WERI-Rb-1 (cell line): ENCODE data around the gene EPHX1.
"Not testable (repeated sequence)": the region's sequence is repeated elsewhere in the genome, so short reads cannot be mapped to it uniquely, and the experiment has no call there.

Experiments
- DNase-seq: peaks from one replicate; pipeline ENCODE4 v3.0.0-alpha.2; 2020
- H3K27ac ChIP-seq: fragments of 250-450 bp; sonication (Bioruptor Pico); 2 replicates; pipeline ENCODE4 v1.5.1; 2020; ENCODE audit warnings: mild to moderate bottlenecking, moderate library complexity
- H3K27me3 ChIP-seq: fragments of 250-450 bp; sonication (Bioruptor Pico); 2 replicates; pipeline ENCODE4 v1.5.1; 2021; ENCODE audit warnings: mild to moderate bottlenecking, low read depth, moderate library complexity; ENCODE audit not compliant: insufficient read depth, severe bottlenecking
- H3K36me3 ChIP-seq: fragments of 250-450 bp; sonication (Bioruptor Pico); 2 replicates; pipeline ENCODE4 v1.5.1; 2020; ENCODE audit warnings: mild to moderate bottlenecking, moderate library complexity
- H3K4me3 ChIP-seq: 2 replicates; pipeline ENCODE4 v1.5.1; 2011; ENCODE audit warnings: low read depth, mild to moderate bottlenecking, control low read depth, low read length
- H3K9me3 ChIP-seq: fragments of 250-450 bp; sonication (Bioruptor Pico); 2 replicates; pipeline ENCODE4 v1.5.1; 2021; ENCODE audit warnings: mild to moderate bottlenecking, moderate library complexity; ENCODE audit not compliant: severe bottlenecking
- TF ChIP-seq, protein P1 (sequence below): IDR thresholded peaks from 2 replicates; pipeline ENCODE4 v1.5.1; 2011; ENCODE audit warnings: low read depth, mild to moderate bottlenecking, control low read depth, inconsistent platforms, low read length

The EPHX1 gene

DNA sequence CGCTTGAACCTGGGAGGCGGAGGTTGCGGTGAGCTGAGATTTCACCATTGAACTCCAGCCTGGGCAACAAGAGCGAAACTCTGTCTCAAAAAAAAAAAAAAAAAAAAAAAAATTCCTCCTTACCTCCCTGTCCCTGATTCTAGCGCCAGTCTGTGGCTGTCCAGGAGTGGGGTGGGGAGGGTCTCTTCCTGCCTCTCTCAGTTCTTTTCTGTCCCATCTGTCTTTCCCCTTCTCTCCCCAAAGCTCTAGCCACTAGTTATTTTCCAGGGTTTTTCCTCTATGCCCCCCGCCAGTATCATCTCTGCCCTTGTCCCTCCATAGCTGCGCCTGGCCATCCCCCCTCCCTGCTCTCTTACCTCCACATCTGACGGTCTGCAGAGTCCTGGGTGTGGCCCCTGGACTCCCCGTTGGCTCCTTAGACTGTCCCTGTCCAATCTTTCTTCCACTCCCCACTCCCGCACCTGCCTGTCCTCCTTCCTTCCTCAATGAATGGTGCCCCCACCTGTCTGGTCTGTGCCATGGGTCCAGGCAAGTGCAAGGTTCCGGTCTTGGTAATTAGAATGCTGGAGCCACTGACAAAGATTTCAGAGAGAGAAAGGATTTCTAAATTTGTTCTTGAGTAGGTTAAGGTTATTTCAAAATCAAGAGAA lies 73.8 kb downstream of the EPHX1 start:
- no peak for DNase-seq
- Histone ChIP-seq H3K27me3 (no peaks in the 10 kb centered on the region), H3K9me3 (no peaks in the 10 kb centered on the region), H3K27ac (no peak overlapping the region), H3K4me3 (no peak overlapping the region), H3K36me3 (no peaks in the 10 kb centered on the region)
- TF ChIP-seq, protein P1, sequence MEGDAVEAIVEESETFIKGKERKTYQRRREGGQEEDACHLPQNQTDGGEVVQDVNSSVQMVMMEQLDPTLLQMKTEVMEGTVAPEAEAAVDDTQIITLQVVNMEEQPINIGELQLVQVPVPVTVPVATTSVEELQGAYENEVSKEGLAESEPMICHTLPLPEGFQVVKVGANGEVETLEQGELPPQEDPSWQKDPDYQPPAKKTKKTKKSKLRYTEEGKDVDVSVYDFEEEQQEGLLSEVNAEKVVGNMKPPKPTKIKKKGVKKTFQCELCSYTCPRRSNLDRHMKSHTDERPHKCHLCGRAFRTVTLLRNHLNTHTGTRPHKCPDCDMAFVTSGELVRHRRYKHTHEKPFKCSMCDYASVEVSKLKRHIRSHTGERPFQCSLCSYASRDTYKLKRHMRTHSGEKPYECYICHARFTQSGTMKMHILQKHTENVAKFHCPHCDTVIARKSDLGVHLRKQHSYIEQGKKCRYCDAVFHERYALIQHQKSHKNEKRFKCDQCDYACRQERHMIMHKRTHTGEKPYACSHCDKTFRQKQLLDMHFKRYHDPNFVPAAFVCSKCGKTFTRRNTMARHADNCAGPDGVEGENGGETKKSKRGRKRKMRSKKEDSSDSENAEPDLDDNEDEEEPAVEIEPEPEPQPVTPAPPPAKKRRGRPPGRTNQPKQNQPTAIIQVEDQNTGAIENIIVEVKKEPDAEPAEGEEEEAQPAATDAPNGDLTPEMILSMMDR, result no peak

DNA sequence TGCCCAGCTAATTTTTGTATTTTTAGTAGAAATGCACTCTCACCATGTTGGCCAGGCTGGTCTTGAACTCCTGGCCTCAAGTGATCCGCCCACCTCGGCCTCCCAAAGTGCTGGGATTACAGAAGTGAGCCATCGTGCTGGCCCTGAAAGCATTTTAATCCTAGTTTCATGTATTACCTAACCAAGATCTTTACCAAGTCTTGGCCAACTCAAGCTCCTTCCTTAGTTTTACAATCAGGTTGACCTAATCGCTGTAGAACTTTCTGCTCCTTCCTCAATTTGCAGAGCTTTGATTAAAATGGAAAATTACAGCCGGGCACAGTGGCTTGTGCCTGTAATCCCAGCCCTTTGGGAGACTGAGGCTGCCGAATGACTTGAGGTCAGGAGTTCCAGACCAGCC lies 75.4 kb downstream of the EPHX1 start:
- no peak for DNase-seq
- H3K27me3 ChIP-seq, result no peaks in the 10 kb centered on the region
- no peak overlapping the region for H3K4me3 ChIP-seq
- H3K9me3 ChIP-seq, result no peaks in the 10 kb centered on the region
- no peaks in the 10 kb centered on the region for H3K36me3 ChIP-seq
- TF ChIP-seq, protein P1, result no peak
- H3K27ac ChIP-seq, result no peak overlapping the region

DNA sequence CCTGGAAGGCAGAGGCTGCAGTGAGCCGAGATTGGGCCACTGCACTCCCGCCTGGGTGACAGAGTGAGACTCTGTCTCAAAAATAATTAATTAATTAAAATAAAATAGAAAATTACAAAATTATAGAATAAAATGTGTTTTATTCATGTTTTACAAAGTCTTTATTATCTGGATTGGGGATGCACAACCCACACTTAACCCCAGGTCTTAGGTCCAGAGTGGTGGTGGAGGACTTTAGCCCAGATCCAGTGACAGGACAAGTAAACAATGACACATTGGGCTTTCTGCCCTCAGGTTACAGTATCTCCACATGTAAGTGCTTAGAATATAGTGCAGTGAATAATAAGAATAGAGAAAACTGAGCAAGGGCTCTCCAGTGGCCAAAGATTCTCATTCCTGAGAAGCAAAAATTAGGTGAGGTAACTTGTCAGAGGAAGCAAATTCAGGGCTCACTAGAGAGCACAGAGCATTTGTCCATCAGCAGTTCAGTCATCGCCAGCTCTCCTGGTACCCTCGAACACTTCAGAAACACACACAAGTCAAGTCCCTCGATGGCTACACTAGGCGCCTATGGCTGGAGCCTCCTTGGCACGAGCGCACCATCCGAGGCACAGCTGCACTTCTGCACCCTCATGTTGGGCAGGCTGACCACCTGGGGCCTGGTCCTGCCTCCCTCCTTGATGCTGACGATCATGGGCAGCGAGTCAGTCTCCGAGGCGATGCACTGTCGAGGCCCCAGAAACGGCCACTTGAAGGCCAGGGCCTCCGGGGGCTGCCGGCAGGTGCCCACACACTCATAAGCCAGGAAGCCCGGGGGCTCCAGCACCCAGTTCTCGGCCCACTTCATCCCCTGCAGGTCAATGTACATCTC lies 76.5 kb downstream of the EPHX1 start:
- no peaks in the 10 kb centered on the region for H3K27me3 ChIP-seq
- no peak overlapping the region for H3K4me3 ChIP-seq
- no peak for DNase-seq
- no peaks in the 10 kb centered on the region for H3K9me3 ChIP-seq
- H3K27ac ChIP-seq, result no peak overlapping the region
- H3K36me3 ChIP-seq, result no peaks in the 10 kb centered on the region
- TF ChIP-seq, protein P1, result no peak

DNA sequence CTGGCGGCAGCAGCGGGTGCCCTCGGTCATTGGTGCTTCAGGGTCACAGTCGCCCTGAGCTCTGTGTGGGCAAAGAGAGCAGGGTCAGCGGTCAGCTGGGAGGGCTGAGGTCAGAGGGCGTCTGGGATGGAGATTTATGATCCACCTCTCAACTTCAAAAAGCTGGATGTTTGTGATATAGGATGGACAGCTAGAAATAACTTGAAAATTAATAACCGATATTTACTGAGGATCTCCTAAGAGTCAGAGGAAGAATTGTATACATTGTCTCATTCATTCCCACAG lies 77.0 kb downstream of the EPHX1 start:
- DNase-seq, result no peak
- Histone ChIP-seq H3K36me3 (no peaks in the 10 kb centered on the region), H3K9me3 (no peaks in the 10 kb centered on the region), H3K27me3 (no peaks in the 10 kb centered on the region), H3K27ac (no peak overlapping the region), H3K4me3 (no peak overlapping the region)
- TF ChIP-seq, protein P1, result no peak

DNA sequence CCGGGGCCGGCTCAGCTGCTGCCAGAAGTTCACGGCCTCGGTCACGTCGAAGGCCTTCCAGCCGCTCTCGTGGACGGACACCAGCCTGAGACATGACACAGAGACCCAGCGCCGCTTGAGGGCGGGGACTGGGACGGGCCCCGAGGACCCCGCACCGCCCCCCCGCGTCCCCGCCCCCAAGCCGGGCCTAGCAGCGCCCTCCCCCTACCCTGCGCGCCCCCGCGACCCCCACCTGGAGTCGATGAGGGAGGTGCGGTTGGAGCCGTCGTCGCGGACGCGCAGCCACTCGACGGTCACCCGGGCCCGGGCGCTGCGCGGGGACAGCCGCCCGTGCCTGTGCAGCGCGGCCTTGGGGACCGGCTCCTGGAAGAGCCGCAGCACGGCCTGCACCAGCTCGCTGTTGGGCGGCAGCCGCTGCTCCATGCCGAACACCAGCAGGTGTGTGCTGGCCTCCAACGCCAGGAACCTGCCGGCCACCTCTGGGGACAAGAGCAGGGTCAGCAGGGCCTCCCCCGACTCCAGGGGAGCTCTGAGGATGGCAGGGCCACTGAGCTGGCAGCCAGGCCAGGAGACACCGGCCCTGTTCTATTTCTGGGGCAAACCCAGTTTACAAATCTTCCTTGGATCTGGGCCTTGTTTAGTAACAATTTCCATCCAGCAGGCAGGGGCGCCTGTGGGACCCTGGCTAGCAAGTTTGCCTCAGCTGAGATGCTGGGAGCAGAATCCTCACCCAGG lies 77.8 kb downstream of the EPHX1 start:
- not testable (repeated sequence) for H3K9me3 ChIP-seq, DNase-seq, H3K36me3 ChIP-seq, H3K4me3 ChIP-seq, H3K27ac ChIP-seq, H3K27me3 ChIP-seq

DNA sequence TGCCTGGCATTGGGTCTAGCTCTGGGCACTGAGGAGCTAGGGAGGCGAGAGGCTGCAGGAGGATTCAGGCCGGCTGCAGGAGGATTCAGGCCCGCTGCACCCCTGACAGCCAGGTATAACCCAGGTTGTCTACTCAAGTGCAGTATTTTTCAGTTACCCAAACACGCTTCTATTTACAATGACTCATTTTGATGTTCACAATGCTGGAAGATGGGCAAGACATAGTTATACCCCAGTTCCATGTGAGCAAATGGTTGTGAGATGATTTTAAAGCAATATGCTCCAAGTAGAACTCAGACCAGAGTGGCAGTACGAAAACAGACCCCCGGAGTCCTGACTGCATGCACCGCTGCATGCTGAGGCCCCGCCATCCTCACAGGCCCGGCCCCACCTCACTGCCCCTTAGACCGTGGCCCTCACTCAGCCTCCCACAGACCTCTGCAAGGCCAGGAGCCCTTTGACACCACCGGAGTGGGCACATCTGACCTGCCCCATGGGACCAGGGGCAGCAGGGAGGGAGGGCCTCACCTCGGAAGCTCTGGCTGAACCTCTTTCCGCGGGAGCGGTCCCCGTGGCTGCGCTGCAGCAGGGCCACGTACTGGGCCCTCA lies 78.5 kb downstream of the EPHX1 start:
- no peak for DNase-seq
- TF ChIP-seq, protein P1, result no peak
- Histone ChIP-seq H3K27me3 (no peaks in the 10 kb centered on the region), H3K27ac (no peak overlapping the region), H3K9me3 (no peaks in the 10 kb centered on the region), H3K36me3 (no peaks in the 10 kb centered on the region), H3K4me3 (no peak overlapping the region)
